ENCODE data around the gene PSKH1.

Gene PSKH1

GRCh38 chr16:67865318-67865717 lies 27.7 kb upstream of the PSKH1 start:
- H3K36me3 ChIP-seq (ENCODE audit: control insufficient read depth in 1 of 2, insufficient read depth in 2 of 2, low read depth in 1 of 2, low read length in 2 of 2), result peaks cover 42 to 80% of the 10 kb centered on the region in 2 experiments

DNA sequence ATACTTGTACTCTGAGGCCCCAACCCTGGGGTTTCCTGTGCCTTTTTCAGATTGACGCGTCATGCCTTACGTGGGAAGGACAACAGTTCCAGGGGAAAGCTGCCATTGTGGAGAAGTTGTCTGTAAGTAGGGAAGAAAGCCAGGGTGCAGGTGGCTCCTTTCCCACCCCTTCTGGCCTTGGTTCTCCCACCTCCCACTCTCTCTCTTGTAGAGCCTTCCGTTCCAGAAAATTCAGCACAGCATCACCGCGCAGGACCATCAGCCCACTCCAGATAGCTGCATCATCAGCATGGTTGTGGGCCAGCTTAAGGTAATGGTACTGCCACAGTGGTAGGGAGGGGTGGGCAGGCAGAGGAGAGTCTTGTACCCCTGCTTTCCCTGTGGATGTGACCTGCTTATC lies 24.8 kb upstream of the PSKH1 start:
- Histone ChIP-seq H3K9me3 (ENCODE audit: control insufficient read depth, low read length) (no peaks in the 10 kb centered on the region), H2AFZ (ENCODE audit: low read depth, low read length) (no peak overlapping the region), H4K91ac (ENCODE audit: low read length) (no peak overlapping the region), H3K9ac (ENCODE audit: low read length) (no peak overlapping the region), H3K14ac (ENCODE audit: low read length in 2 of 2) (no peak overlapping the region), H3K4me3 (ENCODE audit: insufficient read depth in 1 of 2, low read depth in 1 of 2, low read length in 2 of 2) (no peak overlapping the region), H3K18ac (ENCODE audit: low read depth in 1 of 2, low read length in 2 of 2) (no peak overlapping the region), H3K36me3 (ENCODE audit: control insufficient read depth in 1 of 2, insufficient read depth in 2 of 2, low read depth in 1 of 2, low read length in 2 of 2) (peaks cover 59 to 81% of the 10 kb centered on the region in 2 experiments), H2AK5ac (ENCODE audit: low read length, severe bottlenecking) (no peak overlapping the region), H2BK15ac (ENCODE audit: low read depth, poor library complexity, severe bottlenecking) (no peak overlapping the region), H4K8ac (ENCODE audit: low read length) (no peak overlapping the region), H3K27me3 (ENCODE audit: control insufficient read depth in 1 of 2, insufficient read depth in 1 of 2, low read length in 2 of 2) (no peaks in the 10 kb centered on the region), H3K27ac (ENCODE audit: low read length, poor library complexity, severe bottlenecking) (no peak overlapping the region), H2BK12ac (ENCODE audit: low read length in 2 of 2) (no peak overlapping the region), H3K4ac (ENCODE audit: low read depth in 1 of 2, low read length in 2 of 2) (no peak overlapping the region), H2BK120ac (ENCODE audit: low read depth, low read length) (no peak overlapping the region), H3K4me2 (ENCODE audit: low read length, poor library complexity, severe bottlenecking) (no peak overlapping the region), H3K79me1 (replicated peaks; ENCODE audit: low read length, poor library complexity, severe bottlenecking) (peaks cover 21% of the 10 kb centered on the region), H3K4me1 (ENCODE audit: control insufficient read depth, insufficient read depth, low read depth, low read length) (peaks cover 12% of the 10 kb centered on the region), H2BK5ac (ENCODE audit: low read depth, low read length, poor library complexity, severe bottlenecking) (no peak overlapping the region), H3K23ac (ENCODE audit: low read length in 2 of 2) (no peak overlapping the region)
- WGBS, result 97% methylated on average over 6 of the region's 6 CpGs
- DNase-seq, result no peak

More at GRCh38 chr16:67865318-67865717, 27.7 kb upstream of the PSKH1 start:
- Histone ChIP-seq H3K23ac (ENCODE audit: low read length in 2 of 2) (no peak overlapping the region), H3K27ac (ENCODE audit: low read length, poor library complexity, severe bottlenecking) (no peak overlapping the region), H2BK5ac (ENCODE audit: low read depth, low read length, poor library complexity, severe bottlenecking) (no peak overlapping the region), H2AK5ac (ENCODE audit: low read length, severe bottlenecking) (no peak overlapping the region), H3K27me3 (ENCODE audit: control insufficient read depth in 1 of 2, insufficient read depth in 1 of 2, low read length in 2 of 2) (no peaks in the 10 kb centered on the region), H4K8ac (ENCODE audit: low read length) (no peak overlapping the region), H3K9ac (ENCODE audit: low read length) (peak overlapping the region; percentile 17), H3K14ac (ENCODE audit: low read length in 2 of 2) (no peak overlapping the region), H2BK15ac (ENCODE audit: low read depth, poor library complexity, severe bottlenecking) (no peak overlapping the region), H3K9me3 (ENCODE audit: control insufficient read depth, low read length) (no peaks in the 10 kb centered on the region), H4K91ac (ENCODE audit: low read length) (no peak overlapping the region), H3K18ac (ENCODE audit: low read depth in 1 of 2, low read length in 2 of 2) (no peak overlapping the region), H3K79me1 (replicated peaks; ENCODE audit: low read length, poor library complexity, severe bottlenecking) (peaks cover 18% of the 10 kb centered on the region), H3K4ac (ENCODE audit: low read depth in 1 of 2, low read length in 2 of 2) (no peak overlapping the region), H2AFZ (ENCODE audit: low read depth, low read length) (no peak overlapping the region), H2BK120ac (ENCODE audit: low read depth, low read length) (no peak overlapping the region), H3K4me3 (ENCODE audit: insufficient read depth in 1 of 2, low read depth in 1 of 2, low read length in 2 of 2) (no peak overlapping the region), H2BK12ac (ENCODE audit: low read length in 2 of 2) (no peak overlapping the region), H3K4me1 (ENCODE audit: control insufficient read depth, insufficient read depth, low read depth, low read length) (peaks cover 28% of the 10 kb centered on the region), H3K4me2 (ENCODE audit: low read length, poor library complexity, severe bottlenecking) (no peak overlapping the region)
- WGBS, result 95% methylated on average over 2 of the region's 2 CpGs
- peak; percentile 51 for DNase-seq

DNA sequence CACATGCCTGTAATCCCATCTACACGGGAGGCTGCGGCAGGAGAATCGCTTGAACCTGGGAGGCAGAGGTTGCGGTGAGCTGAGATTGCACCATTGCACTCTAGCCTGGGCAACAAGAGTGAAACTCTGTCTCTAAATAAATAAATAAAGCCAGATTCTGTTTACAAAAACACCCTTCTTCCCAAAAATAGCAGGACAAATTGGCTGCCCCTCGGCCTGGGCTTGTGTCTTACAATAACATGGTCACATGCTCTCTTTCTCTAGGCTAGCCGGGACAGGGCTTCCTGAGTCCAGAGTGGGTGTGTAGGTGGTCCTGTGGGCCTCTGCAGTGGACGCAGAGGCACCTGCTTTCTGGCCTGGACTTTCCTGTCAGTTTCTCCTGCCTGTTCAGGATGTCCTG lies 23.4 kb upstream of the PSKH1 start:
- Histone ChIP-seq H3K9ac (ENCODE audit: low read length) (no peak overlapping the region), H3K4ac (ENCODE audit: low read depth in 1 of 2, low read length in 2 of 2) (no peak overlapping the region), H2BK15ac (ENCODE audit: low read depth, poor library complexity, severe bottlenecking) (no peak overlapping the region), H3K4me1 (ENCODE audit: control insufficient read depth, insufficient read depth, low read depth, low read length) (peaks cover 11% of the 10 kb centered on the region), H2BK5ac (ENCODE audit: low read depth, low read length, poor library complexity, severe bottlenecking) (no peak overlapping the region), H3K27ac (ENCODE audit: low read length, poor library complexity, severe bottlenecking) (no peak overlapping the region), H4K8ac (ENCODE audit: low read length) (peak overlapping the region; percentile 13), H2BK12ac (ENCODE audit: low read length in 2 of 2) (no peak overlapping the region), H3K36me3 (ENCODE audit: control insufficient read depth in 1 of 2, insufficient read depth in 2 of 2, low read depth in 1 of 2, low read length in 2 of 2) (peaks cover 59 to 70% of the 10 kb centered on the region in 2 experiments), H3K14ac (ENCODE audit: low read length in 2 of 2) (no peak overlapping the region), H3K27me3 (ENCODE audit: control insufficient read depth in 1 of 2, insufficient read depth in 1 of 2, low read length in 2 of 2) (no peaks in the 10 kb centered on the region), H3K23ac (ENCODE audit: low read length in 2 of 2) (no peak overlapping the region), H2AFZ (ENCODE audit: low read depth, low read length) (no peak overlapping the region), H3K79me1 (replicated peaks; ENCODE audit: low read length, poor library complexity, severe bottlenecking) (peaks cover 20% of the 10 kb centered on the region), H2BK120ac (ENCODE audit: low read depth, low read length) (no peak overlapping the region), H3K4me2 (ENCODE audit: low read length, poor library complexity, severe bottlenecking) (no peak overlapping the region), H3K9me3 (ENCODE audit: control insufficient read depth, low read length) (no peaks in the 10 kb centered on the region), H2AK5ac (ENCODE audit: low read length, severe bottlenecking) (no peak overlapping the region), H4K91ac (ENCODE audit: low read length) (no peak overlapping the region), H3K18ac (ENCODE audit: low read depth in 1 of 2, low read length in 2 of 2) (no peak overlapping the region), H3K4me3 (ENCODE audit: insufficient read depth in 1 of 2, low read depth in 1 of 2, low read length in 2 of 2) (no peak overlapping the region)
- no peak for DNase-seq
- WGBS, result 92% methylated on average over 7 of the region's 7 CpGs

GRCh38 chr16:67871256-67871655 lies 21.8 kb upstream of the PSKH1 start:
- no peak overlapping the region for H3K4me3 ChIP-seq (ENCODE audit: insufficient read depth in 1 of 2, low read depth in 1 of 2, low read length in 2 of 2)

More at GRCh38 chr16:67871256-67871655, 21.8 kb upstream of the PSKH1 start:
- H2AK5ac ChIP-seq (ENCODE audit: low read length, severe bottlenecking), result no peak overlapping the region
- no peak overlapping the region for H2AFZ ChIP-seq (ENCODE audit: low read depth, low read length)
- H3K4ac ChIP-seq (ENCODE audit: low read depth in 1 of 2, low read length in 2 of 2), result no peak overlapping the region
- no peak overlapping the region for H3K23ac ChIP-seq (ENCODE audit: low read length in 2 of 2)
- H3K4me1 ChIP-seq (ENCODE audit: control insufficient read depth, insufficient read depth, low read depth, low read length), result peaks cover 16% of the 10 kb centered on the region
- WGBS, result 75% methylated on average over 3 of the region's 3 CpGs
- no peak overlapping the region for H2BK5ac ChIP-seq (ENCODE audit: low read depth, low read length, poor library complexity, severe bottlenecking)
- no peak for DNase-seq
- H3K14ac ChIP-seq (ENCODE audit: low read length in 2 of 2), result no peak overlapping the region
- H3K27me3 ChIP-seq (ENCODE audit: control insufficient read depth in 1 of 2, insufficient read depth in 1 of 2, low read length in 2 of 2), result no peaks in the 10 kb centered on the region
- peaks cover 26% of the 10 kb centered on the region for H3K79me1 ChIP-seq (replicated peaks; ENCODE audit: low read length, poor library complexity, severe bottlenecking)
- no peak overlapping the region for H3K27ac ChIP-seq (ENCODE audit: low read length, poor library complexity, severe bottlenecking)
- no peak overlapping the region for H2BK12ac ChIP-seq (ENCODE audit: low read length in 2 of 2)
- no peak overlapping the region for H4K91ac ChIP-seq (ENCODE audit: low read length)
- H3K9ac ChIP-seq (ENCODE audit: low read length), result no peak overlapping the region
- H2BK120ac ChIP-seq (ENCODE audit: low read depth, low read length), result no peak overlapping the region
- no peak overlapping the region for H3K18ac ChIP-seq (ENCODE audit: low read depth in 1 of 2, low read length in 2 of 2)
- no peak overlapping the region for H3K4me2 ChIP-seq (ENCODE audit: low read length, poor library complexity, severe bottlenecking)
- H3K9me3 ChIP-seq (ENCODE audit: control insufficient read depth, low read length), result no peaks in the 10 kb centered on the region
- no peak overlapping the region for H2BK15ac ChIP-seq (ENCODE audit: low read depth, poor library complexity, severe bottlenecking)
- H4K8ac ChIP-seq (ENCODE audit: low read length), result no peak overlapping the region
- H3K36me3 ChIP-seq (ENCODE audit: control insufficient read depth in 1 of 2, insufficient read depth in 2 of 2, low read depth in 1 of 2, low read length in 2 of 2), result peaks cover 57 to 61% of the 10 kb centered on the region in 2 experiments
